HepG2 (cell line): ENCODE measurements around the gene SRXN1. TPM values are rescaled to one million over a fixed set of nuclear protein-coding genes. Genes with fewer than 3 reads are reported as not detected.

Experiments used
- ATAC-seq: fragments of 200-7000 bp; cut with Tn5 transposase; 3 replicates; pipeline ENCODE4 v1.9.1; 2020; ENCODE audit warnings: mild to moderate bottlenecking, moderate library complexity
- BruUV-seq: library from RNA; stranded (reverse); fragments of 400-500 nt; replicated peaks from 2 replicates; lab custom pipeline; 2021; lab: Mats Ljungman, UMichigan
- CTCF ChIA-PET: fragments of 300-600 bp; formaldehyde crosslinking; extraction: SDS; loops from one replicate; lab custom pipeline; 2021; ENCODE audit warnings: low total read pairs, inconsistent platforms, low intra/inter-chr PET ratio; lab: Yijun Ruan, JAX
- POLR2A ChIA-PET: fragments of 350-600 bp; sonication (Branson Sonifier 250); formaldehyde crosslinking; loops from one replicate; lab custom pipeline; 2020; ENCODE audit warnings: antibody characterized with exemption, inconsistent platforms; lab: Yijun Ruan, JAX
- DNase-seq: peaks from one replicate; pipeline ENCODE4 v3.0.0-alpha.2; 2015; ENCODE audit warnings: low spot score
- FAIRE-seq: peaks from 3 replicates; lab custom pipeline; 2011; peaks lifted over from hg19 to GRCh38; lab: Jason Lieb, UNC
- H2AFZ ChIP-seq: one replicate; pipeline ENCODE4 v1.6.1; 2011; ENCODE audit warnings: low read length, inconsistent platforms
- H3K27ac ChIP-seq: fragments of 300-600 bp; 3 replicates; pipeline ENCODE4 v1.8.0; 2011; ENCODE audit warnings: mixed run types, mild to moderate bottlenecking, mixed read lengths, low read length, inconsistent platforms; ENCODE audit not compliant: insufficient read depth; ENCODE audit errors: extremely low read length
- H3K27me3 ChIP-seq, 2 experiments: fragments of 200-600 bp in 1 of 2; 2 replicates in 1 of 2; 3 replicates in 1 of 2; pipeline versions ENCODE4 v1.6.0 to v1.8.0; 2011; ENCODE audit warnings: low read length in 2 of 2, mild to moderate bottlenecking in 2 of 2, moderate library complexity in 2 of 2, inconsistent platforms in 1 of 2; ENCODE audit not compliant: insufficient read depth in 2 of 2, control insufficient read depth in 1 of 2
- H3K36me3 ChIP-seq, 2 experiments: fragments of 200-600 bp in 1 of 2; replicated peaks in 1 of 2; 2 replicates in 1 of 2; 3 replicates in 1 of 2; pipeline versions ENCODE4 v1.5.1 to v1.8.0; 2011; ENCODE audit warnings: low read length in 2 of 2, inconsistent platforms in 1 of 2; ENCODE audit not compliant: insufficient read depth in 2 of 2, control insufficient read depth in 1 of 2
- H3K4me1 ChIP-seq: 2 replicates; pipeline ENCODE4 v1.5.1; 2012; ENCODE audit warnings: low read length, inconsistent platforms; ENCODE audit not compliant: insufficient read depth
- H3K4me2 ChIP-seq: 2 replicates; pipeline ENCODE4 v1.6.0; 2011; ENCODE audit warnings: low read depth, low read length, inconsistent platforms
- H3K4me3 ChIP-seq, 3 experiments: fragments of 200-600 bp in 1 of 3; sonication (generic), shearing (Covaris generic) in 1 of 3; replicated peaks in 1 of 3; 2 replicates each; pipeline ENCODE4 v1.5.1; 2011 to 2016; ENCODE audit warnings: low read length in 3 of 3, inconsistent platforms in 2 of 3, low read depth in 2 of 3, mild to moderate bottlenecking in 2 of 3, control low read depth in 1 of 3, mixed read lengths in 1 of 3; ENCODE audit not compliant: insufficient read depth in 1 of 3
- H3K79me2 ChIP-seq: one replicate; pipeline ENCODE4 v1.6.1; 2011; ENCODE audit warnings: low read length, inconsistent platforms; ENCODE audit not compliant: insufficient read depth
- H3K9ac ChIP-seq: 2 replicates; pipeline ENCODE4 v1.6.0; 2011; ENCODE audit warnings: mild to moderate bottlenecking, low read depth, low read length, inconsistent platforms; ENCODE audit not compliant: insufficient read depth
- H3K9me3 ChIP-seq: 2 replicates; pipeline ENCODE4 v1.5.1; 2012; ENCODE audit warnings: mild to moderate bottlenecking, low read length
- H4K20me1 ChIP-seq: 2 replicates; pipeline ENCODE4 v1.6.0; 2011; ENCODE audit warnings: inconsistent platforms, mild to moderate bottlenecking, low read length, moderate library complexity; ENCODE audit not compliant: insufficient read depth
- GRHL1 ChIP-seq: sonication (generic); formaldehyde crosslinking; conservative IDR thresholded peaks from 2 replicates; pipeline ENCODE4 v1.8.0; 2022; ENCODE audit warnings: missing genetic modification reagents
- HCFC1 ChIP-seq: fragments of 150-350 bp; IDR thresholded peaks from 2 replicates; pipeline ENCODE4 v1.6.1; 2014; ENCODE audit warnings: low read depth, low read length
- HNF1B ChIP-seq: sonication (generic); formaldehyde crosslinking; IDR thresholded peaks from 2 replicates; pipeline ENCODE4 v1.5.1; 2020; ENCODE audit warnings: mild to moderate bottlenecking, moderate library complexity, missing genetic modification reagents
- IRF9 ChIP-seq: sonication (generic); formaldehyde crosslinking; IDR thresholded peaks from 2 replicates; pipeline ENCODE4 v1.8.0; 2022; ENCODE audit warnings: missing genetic modification reagents, mild to moderate bottlenecking, borderline replicate concordance
- SATB2 ChIP-seq: sonication (generic); formaldehyde crosslinking; IDR thresholded peaks from 2 replicates; pipeline ENCODE4 v1.5.0; 2020; ENCODE audit warnings: missing genetic modification reagents
- WGBS: methylation state at CpG from one replicate; pipeline ENCODE4 v1.1.6; 2017; ENCODE audit warnings: low lambda C conversion rate; 5-methylcytosine and 5-hydroxymethylcytosine counted together
- in situ Hi-C: cut with HindIII; loops from 2 replicates; pipeline ENCODE4 v1.10.0; 2017; ENCODE audit warnings: low pct_unique_long_range_greater_than_20kb; ENCODE audit not compliant: extremely low pct_ligation_motif_present
- intact Hi-C: fragments of 100-400 bp; cut with micrococcal nuclease; formaldehyde crosslinking; loops from one replicate; pipeline ENCODE4 v1.10.0; 2022; ENCODE audit not compliant: unreplicated experiment
- polyA plus RNA-seq, 8 experiments: library from polyadenylated mRNA; depleted of rRNA in 3 of 8; stranded (reverse) in 7 of 8; unstranded in 1 of 8; fragments of >200 nt; fragmentation: Illumina TruSeq in 4 of 8; extraction: Trizol in 4 of 8; gene quantifications; 2 replicates each; pipeline versions ENCODE4 v1.2.1 to v1.2.3, GENCODE V29; 2011 to 2016; ENCODE audit warnings: low read depth in 4 of 8, missing spikeins in 1 of 8, mixed read lengths in 1 of 8; ENCODE audit not compliant: insufficient read depth in 1 of 8
- total RNA-seq, 5 experiments: library from RNA; depleted of rRNA; stranded (reverse); fragments of >200 nt; fragmentation: Illumina TruSeq; extraction: Trizol; gene quantifications; 2 replicates each; pipeline ENCODE4 v1.2.3, GENCODE V29; 2016; ENCODE audit warnings: low read depth in 1 of 5

The SRXN1 gene
- total and polyA plus RNA-seq, 2 of the 13 experiments (the other 11 are each of a cell fraction or from before 2014, with no cell fraction given), result 29.9 to 87.7 TPM

- ATAC-seq (no peak), DNase-seq (no peak), FAIRE-seq (no peak)
- 75% methylated on average over 53 of the region's 54 CpGs for WGBS
- TF ChIP-seq HCFC1 (no peak), SATB2 (no peak), HNF1B (CRISPR knock-in tag) (no peak), IRF9 (CRISPR knock-in tag) (no peak), GRHL1 (CRISPR knock-in tag) (no peak)
- H4K20me1 ChIP-seq, result no peaks in the 10 kb centered on the region
- no peak overlapping the region for H2AFZ ChIP-seq
- BruUV-seq, result no TSS peak
- in situ Hi-C loops (no loop called here), intact Hi-C loops (no loop called here)
- ChIA-PET CTCF (no interaction called here), POLR2A (no interaction called here)
- H3K4me2 ChIP-seq, result no peak overlapping the region
- peaks cover 13% of the 10 kb centered on the region for H3K4me1 ChIP-seq
- H3K36me3 ChIP-seq, result no peaks in the 10 kb centered on the region
- peaks cover 22 to 72% of the 10 kb centered on the region in 2 experiments for H3K27me3 ChIP-seq
- no peak overlapping the region for H3K4me3 ChIP-seq
- no peaks in the 10 kb centered on the region for H3K79me2 ChIP-seq
- H3K27ac ChIP-seq, result no peak overlapping the region
- no peak overlapping the region for H3K9ac ChIP-seq
- no peaks in the 10 kb centered on the region for H3K9me3 ChIP-seq
Measured at GRCh38 chr20:609371-609964, 43.5 kb downstream of the SRXN1 start.
